ENCODE results near the gene PARP9. TPM values are rescaled to one million over a fixed set of nuclear protein-coding genes. Genes with fewer than 3 reads are reported as not detected.
A peak's percentile ranks its signal among the peaks of the same experiment; 100 is the strongest.

Gene PARP9
- total RNA-seq, 1 donor from 2014 or later: 45.0 TPM

DNA sequence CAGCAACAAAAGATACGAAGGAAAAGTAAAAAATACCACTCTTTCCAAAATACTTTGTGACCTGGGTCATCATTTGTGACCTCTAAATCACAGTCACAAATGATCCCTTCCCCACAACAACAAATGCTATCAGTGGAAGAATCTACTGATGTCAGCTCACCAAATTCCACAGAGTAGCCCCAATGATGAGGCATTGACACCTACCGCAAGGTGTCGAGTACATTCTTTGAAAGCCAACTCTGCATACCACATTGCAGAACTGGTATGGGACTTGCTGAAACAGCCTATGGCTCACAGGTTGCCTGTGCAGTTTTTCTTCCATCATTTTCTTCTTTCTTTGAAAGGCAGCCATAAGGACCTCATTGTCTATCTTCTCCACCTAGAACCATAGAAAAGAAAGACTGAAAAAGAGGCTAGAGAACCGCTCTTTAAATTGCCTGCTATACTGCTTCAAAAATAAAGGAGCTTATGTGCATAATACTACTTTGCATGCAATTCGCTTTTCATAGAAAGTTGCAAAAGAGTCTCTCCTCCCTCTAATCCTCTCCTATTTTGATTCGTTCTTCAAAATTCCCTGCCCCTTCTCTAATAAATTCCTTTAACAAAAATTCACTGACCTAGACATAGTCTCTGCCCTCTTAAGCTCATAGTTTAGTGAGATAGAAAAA is 28.0 kb downstream of the PARP9 start:
- intact Hi-C loops (cut with micrococcal nuclease): loop anchor here (10.0 kb wide), 1 partner anchor 431 kb away; no protein-coding TSS in a partner anchor
- DNase-seq (ENCODE audit: low spot score): no peak
- no peak overlapping the region for H3K27ac Mint-ChIP-seq
- H3K27me3 Mint-ChIP-seq (ENCODE audit: insufficient read depth): no peaks in the 10 kb centered on the region
- no peaks in the 10 kb centered on the region for H3K9me3 Mint-ChIP-seq
- no peak overlapping the region for H3K4me3 Mint-ChIP-seq
- peaks cover 71% of the 10 kb centered on the region for H3K4me1 Mint-ChIP-seq (ENCODE audit: low read depth)
- peaks cover 70% of the 10 kb centered on the region for H3K36me3 Mint-ChIP-seq (ENCODE audit: low read depth)

DNA sequence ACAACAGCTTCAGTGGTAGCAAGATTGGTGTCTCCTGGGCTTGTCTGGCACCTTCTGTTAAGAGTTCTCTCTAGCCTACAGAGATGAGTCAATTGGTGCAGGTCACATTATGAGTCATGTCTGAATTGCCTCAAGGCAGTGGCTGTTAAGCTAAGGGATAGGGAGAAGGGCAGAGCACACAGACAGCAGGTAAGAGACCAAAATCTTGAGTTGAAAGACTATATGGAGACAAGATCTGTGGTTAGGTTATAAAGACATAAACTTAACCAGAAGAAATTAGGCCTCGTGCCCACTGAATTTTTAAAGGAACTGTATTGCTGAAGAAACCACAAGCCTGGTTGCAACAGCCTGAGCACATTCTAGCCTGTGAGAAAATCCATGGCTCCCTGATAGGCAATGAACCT is 30.2 kb downstream of the PARP9 start:
- H3K9me3 Mint-ChIP-seq: no peaks in the 10 kb centered on the region
- DNase-seq (ENCODE audit: low spot score): peak; percentile 46
- H3K4me1 Mint-ChIP-seq (ENCODE audit: low read depth): peaks cover 60% of the 10 kb centered on the region
- peak overlapping the region; percentile 80 for H3K27ac Mint-ChIP-seq
- intact Hi-C loops (cut with micrococcal nuclease): loop anchor here (1.0 to 10.0 kb wide), 12 partner anchors 19 to 987 kb away; partner anchors contain the start of genes PARP14, POLQ and WDR5B
- H3K4me3 Mint-ChIP-seq: no peak overlapping the region
- H3K27me3 Mint-ChIP-seq (ENCODE audit: insufficient read depth): no peaks in the 10 kb centered on the region
- H3K36me3 Mint-ChIP-seq (ENCODE audit: low read depth): peaks cover 64% of the 10 kb centered on the region

DNA sequence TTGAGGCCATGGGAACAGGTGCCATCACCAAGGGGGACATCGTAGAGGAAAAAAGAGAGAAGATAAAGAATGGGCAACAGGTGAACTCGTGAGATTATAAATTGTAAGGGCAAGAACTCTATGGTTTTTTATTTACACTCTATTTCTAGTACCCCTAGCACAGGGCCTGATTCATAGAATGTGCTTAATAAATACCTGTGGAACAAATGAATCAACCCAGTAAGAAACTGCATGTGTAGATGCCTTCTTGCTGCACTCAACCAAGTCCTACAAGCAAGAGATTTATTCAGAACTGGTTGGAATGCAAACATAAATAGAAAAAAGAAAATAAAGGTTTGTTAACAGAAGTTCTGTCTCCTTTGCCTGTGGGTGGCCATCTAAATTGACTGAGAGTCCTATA is 30.6 kb downstream of the PARP9 start:
- no peaks in the 10 kb centered on the region for H3K27me3 Mint-ChIP-seq (ENCODE audit: insufficient read depth)
- peak overlapping the region; percentile 80 for H3K27ac Mint-ChIP-seq
- no peaks in the 10 kb centered on the region for H3K9me3 Mint-ChIP-seq
- H3K36me3 Mint-ChIP-seq (ENCODE audit: low read depth): peaks cover 65% of the 10 kb centered on the region
- intact Hi-C loops (cut with micrococcal nuclease): loop anchor here (1.0 to 10.0 kb wide), 7 partner anchors 36 to 986 kb away; partner anchors contain the start of genes POLQ and WDR5B
- no peak for DNase-seq (ENCODE audit: low spot score)
- peaks cover 60% of the 10 kb centered on the region for H3K4me1 Mint-ChIP-seq (ENCODE audit: low read depth)
- H3K4me3 Mint-ChIP-seq: no peak overlapping the region

DNA sequence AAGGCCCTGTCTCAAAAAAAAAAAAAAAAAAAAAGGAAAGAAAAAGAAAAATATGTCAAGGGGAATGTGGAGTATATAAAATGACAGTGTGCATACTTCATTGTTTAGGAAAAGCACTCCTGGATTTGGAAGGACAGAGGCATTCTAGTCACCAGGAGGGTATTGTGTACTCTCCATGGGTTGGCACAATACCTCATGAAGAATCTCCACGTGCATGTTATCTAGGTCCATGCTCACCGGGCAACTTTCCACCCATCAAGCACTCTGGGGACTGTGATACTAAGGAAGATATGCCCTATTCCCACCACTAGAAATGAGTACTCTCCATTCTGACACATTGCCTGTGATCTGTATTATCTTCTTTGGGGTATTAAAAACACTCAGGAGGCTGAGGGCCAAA is 33.9 kb downstream of the PARP9 start:
- Mint-ChIP-seq H3K4me1 (ENCODE audit: low read depth) (peaks cover 35% of the 10 kb centered on the region), H3K36me3 (ENCODE audit: low read depth) (peaks cover 55% of the 10 kb centered on the region)
- no peak for DNase-seq (ENCODE audit: low spot score)

DNA sequence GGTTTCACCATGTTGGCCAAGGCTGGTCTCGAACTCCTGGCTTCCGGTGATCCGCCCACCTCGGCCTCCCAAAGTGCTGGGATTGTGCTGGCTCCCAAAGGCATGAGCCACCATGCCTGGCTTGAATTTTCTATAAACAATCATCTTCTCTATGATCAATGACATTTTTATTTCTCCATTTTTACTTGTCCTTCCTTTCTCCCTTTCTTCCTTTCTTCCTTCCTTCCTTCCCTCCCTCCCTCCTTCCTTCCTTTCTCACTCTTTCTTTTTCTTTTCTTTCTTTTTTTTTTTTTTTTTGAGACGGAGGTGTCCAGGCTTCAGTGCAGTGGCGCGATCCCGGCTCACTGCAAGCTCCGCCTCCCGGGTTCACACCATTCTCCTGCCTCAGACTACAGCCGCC is 40.8 kb downstream of the PARP9 start:
- Mint-ChIP-seq H3K36me3 (ENCODE audit: low read depth) (peaks cover 19% of the 10 kb centered on the region), H3K4me1 (ENCODE audit: low read depth) (no peaks in the 10 kb centered on the region), H3K9me3 (no peaks in the 10 kb centered on the region), H3K27ac (no peak overlapping the region), H3K27me3 (ENCODE audit: insufficient read depth) (no peaks in the 10 kb centered on the region), H3K4me3 (no peak overlapping the region)
- DNase-seq (ENCODE audit: low spot score): no peak
- intact Hi-C loops (cut with micrococcal nuclease): no loop called here

More for the DNA sequence above, 33.9 kb downstream of the PARP9 start:
- no peak overlapping the region for H3K27ac Mint-ChIP-seq
- intact Hi-C loops (cut with micrococcal nuclease): loop anchor here (5.0 to 10.0 kb wide), 2 partner anchors 425 to 983 kb away; partner anchors contain the start of gene POLQ
- H3K9me3 Mint-ChIP-seq: no peaks in the 10 kb centered on the region
- H3K4me3 Mint-ChIP-seq: no peak overlapping the region
- H3K27me3 Mint-ChIP-seq (ENCODE audit: insufficient read depth): no peaks in the 10 kb centered on the region

DNA sequence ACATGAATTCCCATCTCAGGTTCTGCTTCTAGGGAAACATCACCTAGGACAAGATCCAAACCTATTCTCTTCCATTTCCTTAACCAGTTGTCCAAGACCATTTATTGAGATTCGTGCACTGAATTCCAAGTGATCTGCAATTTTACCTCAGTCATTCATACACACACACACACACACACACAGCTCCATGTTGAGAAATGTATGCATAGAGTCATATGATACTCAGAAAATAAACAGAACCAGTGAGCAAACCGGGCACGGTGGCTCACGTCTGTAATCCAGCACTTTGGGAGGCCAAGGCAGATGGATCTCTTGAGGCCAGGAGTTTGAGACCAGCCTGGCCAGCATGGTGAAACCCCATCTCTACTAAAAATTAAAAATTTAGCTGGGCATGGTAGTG is 43.2 kb downstream of the PARP9 start:
- peaks cover 8% of the 10 kb centered on the region for H3K36me3 Mint-ChIP-seq (ENCODE audit: low read depth)
- H3K27ac Mint-ChIP-seq: no peak overlapping the region
- no peak for DNase-seq (ENCODE audit: low spot score)
- no peaks in the 10 kb centered on the region for H3K9me3 Mint-ChIP-seq
- intact Hi-C loops (cut with micrococcal nuclease): no loop called here
- H3K4me3 Mint-ChIP-seq: no peak overlapping the region
- peaks cover 4% of the 10 kb centered on the region for H3K27me3 Mint-ChIP-seq (ENCODE audit: insufficient read depth)
- no peaks in the 10 kb centered on the region for H3K4me1 Mint-ChIP-seq (ENCODE audit: low read depth)

DNA sequence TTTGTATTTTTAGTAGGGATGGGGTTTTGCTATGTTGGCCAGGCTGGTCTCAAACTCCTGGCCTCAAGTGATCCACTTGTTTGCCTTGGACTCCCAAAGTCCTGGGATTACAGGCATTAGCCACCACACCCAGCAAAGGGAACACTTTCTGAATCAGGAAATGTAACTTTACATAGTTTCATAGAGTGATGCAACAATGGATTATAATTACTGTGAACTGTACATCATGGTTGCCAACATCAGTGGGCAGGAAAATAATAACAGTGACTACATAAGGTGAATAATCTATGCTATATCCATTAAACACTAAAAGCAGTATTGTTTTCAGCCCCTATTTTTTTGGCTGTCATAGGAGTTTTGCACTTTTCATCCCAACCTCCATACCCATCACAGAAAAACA is 44.4 kb downstream of the PARP9 start:
- H3K9me3 Mint-ChIP-seq: no peaks in the 10 kb centered on the region
- peaks cover 4% of the 10 kb centered on the region for H3K36me3 Mint-ChIP-seq (ENCODE audit: low read depth)
- no peak overlapping the region for H3K27ac Mint-ChIP-seq
- no peak for DNase-seq (ENCODE audit: low spot score)
- H3K27me3 Mint-ChIP-seq (ENCODE audit: insufficient read depth): peaks cover 4% of the 10 kb centered on the region
- peaks cover 6% of the 10 kb centered on the region for H3K4me1 Mint-ChIP-seq (ENCODE audit: low read depth)
- H3K4me3 Mint-ChIP-seq: no peak overlapping the region
- intact Hi-C loops (cut with micrococcal nuclease): loop anchor here (10.0 kb wide), 1 partner anchor 275 kb away; the partner anchor contains the start of genes HSPBAP1 and SLC49A4

GRCh38 chr3:122516846-122517360 is 47.2 kb downstream of the PARP9 start:
- no peak overlapping the region for H3K27ac Mint-ChIP-seq
- no peak for DNase-seq (ENCODE audit: low spot score)
- no peaks in the 10 kb centered on the region for H3K9me3 Mint-ChIP-seq
- peaks cover 9% of the 10 kb centered on the region for H3K36me3 Mint-ChIP-seq (ENCODE audit: low read depth)
- H3K4me3 Mint-ChIP-seq: no peak overlapping the region
- intact Hi-C loops (cut with micrococcal nuclease): loop anchor here (10.0 kb wide), 1 partner anchor 278 kb away; the partner anchor contains the start of genes HSPBAP1 and SLC49A4
- peaks cover 22% of the 10 kb centered on the region for H3K4me1 Mint-ChIP-seq (ENCODE audit: low read depth)
- peaks cover 4% of the 10 kb centered on the region for H3K27me3 Mint-ChIP-seq (ENCODE audit: insufficient read depth)

- Mint-ChIP-seq H3K4me1 (ENCODE audit: low read depth) (peaks cover 32% of the 10 kb centered on the region), H3K9me3 (no peaks in the 10 kb centered on the region), H3K27me3 (ENCODE audit: insufficient read depth) (peaks cover 4% of the 10 kb centered on the region), H3K36me3 (ENCODE audit: low read depth) (peaks cover 10% of the 10 kb centered on the region), H3K4me3 (peak overlapping the region; percentile 13), H3K27ac (no peak overlapping the region)
- DNase-seq (ENCODE audit: low spot score): no peak
- intact Hi-C loops (cut with micrococcal nuclease): loop anchor here (1.0 to 10.0 kb wide), 3 partner anchors 18 to 279 kb away; partner anchors contain the start of genes HSPBAP1 and SLC49A4
Observed at GRCh38 chr3:122515870-122516269, 48.2 kb downstream of the PARP9 start.

DNA sequence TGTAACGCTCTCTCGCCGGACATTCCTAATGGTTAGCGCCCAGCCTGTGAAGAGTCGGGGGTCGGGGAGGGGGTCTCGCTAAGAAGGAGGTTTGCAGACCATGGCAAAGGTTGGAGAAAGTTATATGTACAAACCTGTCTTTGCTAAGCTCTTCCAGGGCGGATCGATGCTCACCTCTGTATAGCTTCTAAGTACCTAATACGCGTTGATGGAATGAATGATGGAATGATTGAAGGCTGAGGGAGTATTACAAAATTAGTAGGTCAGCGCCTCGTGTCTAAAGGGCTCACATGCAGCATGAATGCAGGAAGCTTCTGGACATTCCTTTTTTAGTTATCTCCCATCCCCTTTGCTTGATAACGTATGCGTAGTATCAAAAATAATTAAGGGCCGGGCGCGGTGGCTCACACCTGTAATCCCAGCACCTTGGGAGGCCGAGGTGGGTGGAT is 49.1 kb downstream of the PARP9 start:
- no peak for DNase-seq (ENCODE audit: low spot score)
- intact Hi-C loops (cut with micrococcal nuclease): loop anchor here (1.0 to 10.0 kb wide), 3 partner anchors 19 to 280 kb away; partner anchors contain the start of genes HSPBAP1 and SLC49A4
- H3K27ac Mint-ChIP-seq: peak overlapping the region; percentile 85
- H3K4me3 Mint-ChIP-seq: peak overlapping the region; percentile 90
- peaks cover 41% of the 10 kb centered on the region for H3K4me1 Mint-ChIP-seq (ENCODE audit: low read depth)
- no peaks in the 10 kb centered on the region for H3K9me3 Mint-ChIP-seq
- peaks cover 8% of the 10 kb centered on the region for H3K36me3 Mint-ChIP-seq (ENCODE audit: low read depth)
- peaks cover 4% of the 10 kb centered on the region for H3K27me3 Mint-ChIP-seq (ENCODE audit: insufficient read depth)

DNA sequence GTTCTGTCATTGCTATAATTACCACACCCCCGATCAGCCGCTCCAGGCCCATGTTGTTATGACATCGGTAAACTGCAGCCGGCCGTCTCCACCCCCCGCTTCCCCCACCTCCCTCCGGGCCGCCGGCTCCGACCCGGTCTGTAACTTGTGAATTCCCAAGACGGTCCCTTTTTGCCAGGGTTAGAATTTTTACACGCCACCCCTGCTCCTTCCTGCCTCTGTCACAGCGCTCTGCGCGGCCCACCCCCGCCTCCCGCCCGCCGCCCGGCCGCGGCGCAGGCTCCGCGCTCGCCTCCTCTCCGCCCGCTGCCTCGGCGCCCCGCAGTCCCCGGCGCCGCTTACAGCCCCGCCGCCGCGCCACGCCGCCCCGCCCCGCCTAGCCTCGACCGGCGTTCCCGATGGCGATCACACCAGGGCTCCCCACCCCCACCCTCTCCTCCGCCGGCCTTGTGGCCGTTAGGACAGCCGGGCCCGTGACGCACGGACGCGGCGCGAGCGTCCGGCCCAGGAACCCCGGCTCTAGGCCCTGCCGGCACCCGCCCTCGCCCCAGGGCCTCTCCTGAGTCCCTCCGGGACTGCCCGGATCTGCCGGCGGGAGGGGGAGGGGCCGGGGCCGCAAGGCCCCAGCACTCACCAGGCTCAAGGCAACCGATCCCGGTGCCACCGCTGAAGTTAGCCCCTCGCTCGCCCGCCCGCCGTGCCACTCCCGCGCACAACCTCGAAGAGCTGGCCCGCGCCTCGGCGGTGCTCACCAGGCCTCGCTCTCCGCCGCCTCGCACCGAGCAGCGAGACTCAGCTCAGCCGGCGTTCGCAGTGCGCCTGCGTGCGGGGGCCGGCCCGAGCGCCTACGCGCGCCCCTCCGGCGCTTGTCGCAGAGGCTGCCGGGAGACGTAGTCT is 49.7 kb downstream of the PARP9 start, which contains the start of gene KPNA1:
Gene KPNA1, minus strand, starts transcription at position 817 of the 897 bp plus-strand sequence. CDS start 18,374 bp downstream, outside the sequence.
- H3K36me3 Mint-ChIP-seq (ENCODE audit: low read depth): peaks cover 12% of the 10 kb centered on the region
- intact Hi-C loops (cut with micrococcal nuclease): loop anchor here (1.0 to 10.0 kb wide), 10 partner anchors 17 to 679 kb away; partner anchors contain the start of genes DTX3L, EAF2, FAM162A and HSPBAP1
- peak within 1 kb of the TSS; percentile 90 for H3K4me3 Mint-ChIP-seq
- peaks cover 4% of the 10 kb centered on the region for H3K27me3 Mint-ChIP-seq (ENCODE audit: insufficient read depth)
- no peaks in the 10 kb centered on the region for H3K9me3 Mint-ChIP-seq
- DNase-seq (ENCODE audit: low spot score): peak; percentile 85
- H3K4me1 Mint-ChIP-seq (ENCODE audit: low read depth): peaks cover 46% of the 10 kb centered on the region
- H3K27ac Mint-ChIP-seq: peak within 1 kb of the TSS; percentile 92
